Loucy (cell line): ENCODE results near the gene C1orf122.
"Not testable (repeated sequence)": the region's sequence is repeated elsewhere in the genome, so short reads cannot be mapped to it uniquely, and the experiment has no call there.

ENCODE experiments used
- H2AFZ ChIP-seq: fragments of 200-600 bp; sonication (generic); 2 replicates; pipeline ENCODE4 v1.6.0; 2016; ENCODE audit warnings: antibody characterized with exemption, mild to moderate bottlenecking, low read length, moderate library complexity
- H3F3A ChIP-seq: fragments of 200-600 bp; 2 replicates; pipeline ENCODE4 v1.6.0; 2016; ENCODE audit warnings: antibody characterized with exemption, low read depth, mild to moderate bottlenecking
- H3K27me3 ChIP-seq: fragments of 200-600 bp; sonication (generic); 2 replicates; pipeline ENCODE4 v1.6.1; 2014; ENCODE audit warnings: low read length, mild to moderate bottlenecking; ENCODE audit not compliant: insufficient read depth, poor library complexity, severe bottlenecking
- H3K36me3 ChIP-seq: fragments of 200-600 bp; sonication (generic); 2 replicates; pipeline ENCODE4 v1.6.1; 2016; ENCODE audit warnings: low read length; ENCODE audit not compliant: insufficient read depth
- H3K4me1 ChIP-seq: fragments of 200-600 bp; sonication (generic); 2 replicates; pipeline ENCODE4 v1.5.1; 2014; ENCODE audit warnings: low read length, mild to moderate bottlenecking; ENCODE audit not compliant: insufficient read depth, poor library complexity, severe bottlenecking
- H3K4me2 ChIP-seq: fragments of 200-600 bp; sonication (generic); 2 replicates; pipeline ENCODE4 v1.6.0; 2014; ENCODE audit warnings: antibody characterized with exemption, low read length, low read depth, mild to moderate bottlenecking; ENCODE audit not compliant: poor library complexity, severe bottlenecking
- H3K4me3 ChIP-seq: fragments of 200-600 bp; sonication (generic); 2 replicates; pipeline ENCODE4 v1.5.1; 2014; ENCODE audit warnings: low read length, mild to moderate bottlenecking, mixed read lengths; ENCODE audit not compliant: poor library complexity, severe bottlenecking
- H3K79me2 ChIP-seq: fragments of 200-600 bp; sonication (generic); 2 replicates; pipeline ENCODE4 v1.6.1; 2014; ENCODE audit warnings: low read length; ENCODE audit not compliant: insufficient read depth
- H3K9ac ChIP-seq: fragments of 200-600 bp; sonication (generic); 2 replicates; pipeline ENCODE4 v1.6.0; 2014; ENCODE audit warnings: mild to moderate bottlenecking, low read depth, low read length, moderate library complexity; ENCODE audit not compliant: poor library complexity, severe bottlenecking
- H3K9me2 ChIP-seq: fragments of 200-600 bp; sonication (generic); replicated peaks from 2 replicates; pipeline ENCODE4 v1.6.1; 2016; ENCODE audit warnings: low read depth, low read length, mixed read lengths
- H3K9me3 ChIP-seq: fragments of 200-600 bp; sonication (generic); 2 replicates; pipeline ENCODE4 v1.6.1; 2014; ENCODE audit warnings: mild to moderate bottlenecking, antibody characterized with exemption, low read length, low read depth; ENCODE audit not compliant: insufficient read depth
- H4K20me1 ChIP-seq: fragments of 200-600 bp; sonication (generic); 2 replicates; pipeline ENCODE4 v1.6.0; 2014; ENCODE audit warnings: antibody characterized with exemption, low read length, mild to moderate bottlenecking; ENCODE audit not compliant: insufficient read depth, poor library complexity, severe bottlenecking
- CTCF ChIP-seq: fragments of 200-600 bp; sonication (generic); conservative IDR thresholded peaks from 2 replicates; pipeline ENCODE4 v1.5.1; 2014; ENCODE audit warnings: mild to moderate bottlenecking, antibody characterized with exemption, low read length
- EZH2phosphoT487 ChIP-seq: fragments of 200-600 bp; IDR thresholded peaks from 2 replicates; pipeline ENCODE4 v1.6.1; 2018; ENCODE audit warnings: antibody characterized with exemption, mild to moderate bottlenecking, moderate library complexity, borderline replicate concordance

C1orf122 gene

GRCh38 chr1:37764888-37765441 is 42.6 kb upstream of the C1orf122 start, which contains the start of gene EPHA10:
TSS of gene EPHA10 (minus strand) at chr1:37765120. CDS start at chr1:37765066, 54 bp downstream.
- no peak for TF ChIP-seq CTCF
- TF ChIP-seq EZH2phosphoT487, result no peak
- no peaks in the 10 kb centered on the region for H3K36me3 ChIP-seq
- H3K9ac ChIP-seq, result no peak within 1 kb of the TSS
- no peak within 1 kb of the TSS for H3K4me3 ChIP-seq
- no peaks in the 10 kb centered on the region for H3K27me3 ChIP-seq
- H3K9me3 ChIP-seq, result no peaks in the 10 kb centered on the region
- H3K4me1 ChIP-seq, result no peaks in the 10 kb centered on the region
- H3K79me2 ChIP-seq, result no peaks in the 10 kb centered on the region
- no peaks in the 10 kb centered on the region for H3K9me2 ChIP-seq
- H4K20me1 ChIP-seq, result no peaks in the 10 kb centered on the region
- H3K4me2 ChIP-seq, result no peak within 1 kb of the TSS
- no peak within 1 kb of the TSS for H2AFZ ChIP-seq
- H3F3A ChIP-seq, result no peaks in the 10 kb centered on the region

DNA sequence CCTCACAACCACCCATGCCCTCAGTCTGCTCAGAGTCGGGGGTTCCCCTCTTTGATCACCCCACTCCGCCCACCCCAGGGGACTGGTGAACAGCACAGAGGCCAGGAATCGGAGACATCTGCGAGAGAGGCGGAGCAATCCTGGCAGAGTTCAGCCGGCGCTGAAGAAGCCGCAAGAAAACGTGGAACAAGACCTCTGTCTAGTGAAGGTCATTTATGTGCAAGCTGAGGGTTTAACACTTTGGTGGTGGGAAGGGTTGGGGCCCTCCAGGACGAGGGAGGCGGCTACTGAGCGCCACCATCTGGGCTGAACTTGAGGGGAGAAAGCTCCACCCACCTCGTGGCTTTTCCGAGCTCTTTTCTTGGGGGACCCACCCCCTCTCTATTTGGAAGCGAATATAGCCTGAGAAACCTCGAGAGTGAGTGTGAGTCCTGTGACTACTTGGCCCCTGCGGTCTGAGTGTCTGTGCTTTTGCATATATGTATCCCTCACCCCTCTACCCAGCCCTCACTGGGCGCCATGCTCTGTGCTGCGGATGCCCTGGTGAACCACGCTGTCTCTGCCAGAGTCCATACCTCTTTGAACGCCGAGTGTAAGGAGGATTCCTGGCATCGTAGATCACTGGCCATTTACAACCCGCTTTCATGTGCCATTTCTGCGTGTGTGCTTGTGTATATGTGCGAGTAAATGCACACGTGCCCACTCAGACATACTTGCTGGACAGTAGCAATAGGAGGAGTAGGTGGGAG is 41.5 kb upstream of the C1orf122 start:
- no peaks in the 10 kb centered on the region for H3K9me3 ChIP-seq
- no peak overlapping the region for H3K4me2 ChIP-seq
- no peaks in the 10 kb centered on the region for H4K20me1 ChIP-seq

DNA sequence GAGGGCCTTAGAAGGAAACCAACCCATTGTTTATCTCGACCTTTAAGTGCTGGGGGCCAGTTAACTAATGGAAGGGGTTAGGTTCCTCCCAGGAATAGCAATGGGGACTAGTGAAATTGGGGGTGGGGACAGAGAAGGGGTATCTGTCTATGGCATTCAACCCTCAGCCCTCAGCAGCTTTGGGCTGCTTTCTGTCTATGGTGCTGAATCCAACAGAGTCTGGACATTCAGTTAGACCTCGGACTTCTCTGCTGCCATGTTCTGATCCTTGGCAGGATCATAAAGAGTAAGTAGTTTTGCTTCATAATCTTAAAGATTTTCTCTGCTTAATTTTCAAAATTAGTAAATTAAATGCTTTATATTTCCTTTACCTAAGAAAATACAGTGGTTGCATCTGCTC is 40.1 kb upstream of the C1orf122 start:
- TF ChIP-seq CTCF (no peak), EZH2phosphoT487 (no peak)

More for the DNA sequence above, 41.5 kb upstream of the C1orf122 start:
- Histone ChIP-seq H3K4me1 (no peaks in the 10 kb centered on the region), H3K79me2 (no peaks in the 10 kb centered on the region), H3K27me3 (no peaks in the 10 kb centered on the region), H3F3A (no peaks in the 10 kb centered on the region), H2AFZ (no peak overlapping the region), H3K9me2 (no peaks in the 10 kb centered on the region), H3K4me3 (no peak overlapping the region), H3K36me3 (no peaks in the 10 kb centered on the region), H3K9ac (no peak overlapping the region)
- no peak for TF ChIP-seq CTCF
- TF ChIP-seq EZH2phosphoT487, result no peak

GRCh38 chr1:37771440-37771839 is 36.1 kb upstream of the C1orf122 start:
- H3F3A ChIP-seq, H3K4me3 ChIP-seq, H3K27me3 ChIP-seq, H3K4me2 ChIP-seq, H3K79me2 ChIP-seq, H3K36me3 ChIP-seq, H3K9me3 ChIP-seq, H3K9me2 ChIP-seq, H3K4me1 ChIP-seq, H4K20me1 ChIP-seq, H3K9ac ChIP-seq, H2AFZ ChIP-seq: not testable (repeated sequence)

More for the DNA sequence above, 40.1 kb upstream of the C1orf122 start:
- Histone ChIP-seq H2AFZ (no peak overlapping the region), H3K4me1 (no peaks in the 10 kb centered on the region), H3K9me3 (no peaks in the 10 kb centered on the region), H3K36me3 (no peaks in the 10 kb centered on the region), H3K79me2 (no peaks in the 10 kb centered on the region), H3K4me2 (no peak overlapping the region), H3K9ac (no peak overlapping the region), H3F3A (no peaks in the 10 kb centered on the region), H3K9me2 (no peaks in the 10 kb centered on the region), H3K4me3 (no peak overlapping the region), H4K20me1 (no peaks in the 10 kb centered on the region), H3K27me3 (no peaks in the 10 kb centered on the region)
